Measurements from ENCODE around the gene ADGRD1.

DNA sequence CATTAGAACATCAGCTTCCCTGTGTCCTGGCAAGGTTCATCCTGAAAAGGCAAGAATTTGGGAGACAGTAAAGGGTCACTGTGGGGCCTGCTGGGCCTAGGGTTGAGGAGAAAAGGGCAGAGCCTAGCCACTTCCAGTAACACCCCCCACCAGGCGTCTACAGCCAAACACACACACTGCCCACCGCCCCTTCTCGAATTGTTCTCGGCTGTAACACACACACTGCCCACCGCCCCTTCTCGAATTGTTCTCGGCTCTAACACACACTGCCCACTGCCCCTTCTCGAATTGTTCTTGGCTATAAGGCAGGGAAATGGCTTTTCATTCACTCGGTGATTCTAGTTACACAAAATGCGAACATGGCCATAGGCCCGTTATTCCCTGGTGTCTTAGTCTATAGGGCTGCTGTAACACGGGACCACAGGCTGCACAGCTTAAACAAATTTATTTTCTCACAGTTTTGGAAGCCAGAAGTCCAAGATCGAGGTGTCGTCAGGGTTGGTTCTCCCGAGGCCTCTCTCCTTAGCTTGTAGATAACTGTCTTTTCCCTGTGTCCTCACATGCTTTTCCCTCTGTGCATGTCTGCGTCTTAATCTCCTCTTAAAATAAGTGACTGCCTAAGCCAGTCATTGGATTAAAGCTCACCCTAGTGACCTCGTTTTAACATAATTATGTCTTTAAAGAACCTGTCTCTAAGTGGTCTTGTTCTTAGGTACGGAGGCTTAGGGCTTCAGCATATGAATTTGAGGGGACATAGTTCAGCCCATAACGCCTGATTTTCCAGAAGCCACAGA lies 171.0 kb downstream of the ADGRD1 start:
- TF ChIP-seq POLR2AphosphoS5 (IDR thresholded peaks at IDR 0.05; ENCODE audit: borderline replicate concordance, low read depth, low read length) (no peak), EZH2 (IDR thresholded peaks at IDR 0.05) (no peak), FOXP2 (optimal IDR thresholded peaks at IDR 0.05; ENCODE audit: control extremely low read depth, extremely low read length, insufficient read depth) (no peak)

Data from SK-N-MC (cell line).